Body of pancreas (tissue), 4 donors: Measurements from ENCODE around the gene PLAU. TPM values are rescaled to one million over a fixed set of nuclear protein-coding genes. Genes with fewer than 3 reads are reported as not detected.
A peak's percentile ranks its signal among the peaks of the same experiment; 100 is the strongest.

ENCODE experiments used
- ATAC-seq: fragments of 150-250 bp; one replicate; pipeline ENCODE4 v1.9.1; 2016
- DNase-seq, 4 donors: peaks; one replicate each; pipeline ENCODE4 v3.0.0-alpha.2; 2019
- H3K27ac ChIP-seq, 4 donors: fragments of 200-600 bp; sonication (generic); 1 replicate in 3 of 4; 2 replicates in 1 of 4; pipeline versions ENCODE4 v1.5.1 to v1.6.1; 2016 to 2019; ENCODE audit warnings: mild to moderate bottlenecking in 1 of 4, mixed read lengths in 1 of 4, moderate library complexity in 1 of 4
- H3K27me3 ChIP-seq, 2 donors: fragments of 200-600 bp; sonication (generic); one replicate each; pipeline ENCODE4 v1.6.0; 2016; ENCODE audit warnings: mild to moderate bottlenecking in 1 of 2
- H3K36me3 ChIP-seq, 2 donors: fragments of 200-600 bp; sonication (generic); replicated peaks in 1 of 2; 2 replicates each; pipeline ENCODE4 v1.5.1; 2016; ENCODE audit warnings: low read depth in 2 of 2; ENCODE audit not compliant: insufficient read depth in 1 of 2
- H3K4me1 ChIP-seq: fragments of 200-600 bp; sonication (generic); one replicate; pipeline ENCODE4 v1.6.0; 2016
- H3K4me3 ChIP-seq, 2 donors: fragments of 200-600 bp; sonication (generic); 1 replicate in 1 of 2; 2 replicates in 1 of 2; pipeline ENCODE4 v1.5.1; 2016 to 2019
- H3K9me3 ChIP-seq, 3 donors: fragments of 200-600 bp; sonication (generic); 1 replicate in 2 of 3; 2 replicates in 1 of 3; pipeline ENCODE4 v1.5.1; 2016
- POLR2A ChIP-seq, 3 donors: fragments of 450-650 bp; IDR thresholded peaks; one replicate each; pipeline ENCODE4 v1.6.1; 2016; ENCODE audit warnings: antibody characterized with exemption in 3 of 3, mild to moderate bottlenecking in 2 of 3
- WGBS, 2 donors: methylation state at CpG; one replicate each; pipeline ENCODE4 v1.1.5; 2017; 5-methylcytosine and 5-hydroxymethylcytosine counted together
- intact Hi-C: fragments of 100-400 bp; cut with DNase I; formaldehyde crosslinking; loops from one replicate; pipeline ENCODE4 v1.15.1; 2023
- total RNA-seq, 2 donors: library from RNA; depleted of rRNA; stranded (reverse); fragments of >200 nt; gene quantifications; one replicate each; pipeline ENCODE4 v1.1.0, GENCODE V29; 2016
- TF ChIP-seq, protein P1 (sequence below), 7 experiments: fragments of 450-650 bp in 4 of 7; fragments of 200-600 bp in 3 of 7; sonication (generic) in 3 of 7; IDR thresholded peaks; one replicate each; pipeline ENCODE4 v1.5.1; 2016 to 2019; ENCODE audit warnings: antibody characterized with exemption in 7 of 7

The PLAU gene
- total RNA-seq, 2 donors from 2014 or later = 1.6 to 4.3 TPM

DNA sequence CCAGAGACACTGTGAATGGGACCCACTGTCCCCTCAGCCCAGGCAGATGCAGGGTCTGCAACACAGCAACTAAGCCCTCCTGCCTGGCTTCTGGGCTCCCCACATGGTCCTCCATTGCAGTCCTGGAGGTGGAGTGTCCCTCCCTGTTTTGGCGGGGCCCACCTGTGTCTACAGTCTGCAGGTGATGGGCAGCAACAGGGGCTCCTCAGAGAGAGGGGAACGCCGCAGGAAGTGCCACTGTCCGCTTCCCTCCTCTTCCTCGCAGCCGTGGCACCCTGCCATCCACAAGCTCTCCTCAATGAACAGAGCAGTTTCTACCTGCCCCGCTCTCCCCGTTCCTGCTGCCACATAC is 45.8 kb upstream of the PLAU start:
- Histone ChIP-seq H3K36me3 (peaks cover 0 to 2% of the 10 kb centered on the region in 2 donors), H3K4me1 (no peaks in the 10 kb centered on the region), H3K9me3 (no peaks in the 10 kb centered on the region), H3K27me3 (no peaks in the 10 kb centered on the region), H3K27ac (no peak overlapping the region), H3K4me3 (no peak overlapping the region)
- intact Hi-C loops = no loop called here
- TF ChIP-seq, protein P1, sequence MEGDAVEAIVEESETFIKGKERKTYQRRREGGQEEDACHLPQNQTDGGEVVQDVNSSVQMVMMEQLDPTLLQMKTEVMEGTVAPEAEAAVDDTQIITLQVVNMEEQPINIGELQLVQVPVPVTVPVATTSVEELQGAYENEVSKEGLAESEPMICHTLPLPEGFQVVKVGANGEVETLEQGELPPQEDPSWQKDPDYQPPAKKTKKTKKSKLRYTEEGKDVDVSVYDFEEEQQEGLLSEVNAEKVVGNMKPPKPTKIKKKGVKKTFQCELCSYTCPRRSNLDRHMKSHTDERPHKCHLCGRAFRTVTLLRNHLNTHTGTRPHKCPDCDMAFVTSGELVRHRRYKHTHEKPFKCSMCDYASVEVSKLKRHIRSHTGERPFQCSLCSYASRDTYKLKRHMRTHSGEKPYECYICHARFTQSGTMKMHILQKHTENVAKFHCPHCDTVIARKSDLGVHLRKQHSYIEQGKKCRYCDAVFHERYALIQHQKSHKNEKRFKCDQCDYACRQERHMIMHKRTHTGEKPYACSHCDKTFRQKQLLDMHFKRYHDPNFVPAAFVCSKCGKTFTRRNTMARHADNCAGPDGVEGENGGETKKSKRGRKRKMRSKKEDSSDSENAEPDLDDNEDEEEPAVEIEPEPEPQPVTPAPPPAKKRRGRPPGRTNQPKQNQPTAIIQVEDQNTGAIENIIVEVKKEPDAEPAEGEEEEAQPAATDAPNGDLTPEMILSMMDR (IDR thresholded peaks at IDR 0.05) = no peak
- TF ChIP-seq POLR2A (IDR thresholded peaks at IDR 0.05) = no peak
- DNase-seq = no peak
- 84 to 91% methylated on average over 5 to 8 of the region's 8 CpGs for WGBS, 2 donors
- ATAC-seq = no peak

DNA sequence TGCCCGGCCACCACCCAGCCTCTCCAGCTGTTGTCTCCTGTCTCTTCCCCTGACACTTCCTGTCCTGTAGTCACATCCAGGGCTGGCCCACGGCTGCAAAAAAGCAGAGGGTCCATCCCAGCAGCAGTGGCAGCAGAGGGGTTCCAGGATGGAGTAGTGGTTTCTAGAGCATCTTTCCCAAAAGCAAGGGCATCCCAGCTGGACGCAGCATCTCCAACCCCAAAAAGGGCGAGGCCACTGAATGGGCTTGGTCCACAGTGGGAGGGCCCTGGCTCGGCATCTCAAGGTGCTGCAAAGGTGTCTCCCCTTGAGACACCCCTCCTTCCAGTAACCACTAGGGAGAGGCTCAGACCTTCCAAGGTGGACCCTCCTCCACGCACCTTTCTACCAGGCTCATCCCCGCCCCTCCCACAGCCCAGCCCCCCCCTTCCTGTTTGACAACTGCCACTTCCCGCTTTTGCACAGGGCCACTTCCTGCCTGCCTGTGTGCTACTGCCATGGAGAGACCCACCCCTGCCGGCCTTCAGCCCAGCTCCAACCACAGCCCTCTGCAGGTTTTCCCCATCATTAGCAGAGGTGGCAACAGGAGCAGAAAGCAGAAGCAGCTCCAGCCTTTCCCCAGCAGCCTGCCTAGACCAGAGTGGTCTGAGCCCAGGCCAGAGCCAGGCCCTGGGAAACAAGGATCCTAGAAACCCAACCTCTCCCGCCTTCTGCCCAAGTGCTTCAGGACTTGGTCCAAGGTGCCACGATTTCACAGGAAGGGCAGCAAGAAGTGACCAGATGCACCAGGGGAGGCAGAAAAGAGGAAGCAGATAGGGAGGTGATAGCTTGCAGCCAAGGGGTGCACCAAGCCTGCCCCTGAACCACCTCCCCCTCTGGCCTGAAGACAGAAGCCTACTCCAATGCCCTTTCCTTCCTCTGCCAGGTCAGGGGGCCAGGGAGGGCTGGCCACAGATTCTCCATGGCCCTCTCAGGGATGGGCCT is 45.2 kb upstream of the PLAU start:
- ATAC-seq = peak; percentile 39
- WGBS, 2 donors = 72 to 75% methylated on average over 11 of the region's 11 CpGs
- H3K4me1 ChIP-seq = no peaks in the 10 kb centered on the region
- no peak for TF ChIP-seq POLR2A (IDR thresholded peaks at IDR 0.05)
- TF ChIP-seq, protein P1 (IDR thresholded peaks at IDR 0.05) = no peak
- H3K4me3 ChIP-seq = no peak overlapping the region
- intact Hi-C loops = no loop called here
- H3K27me3 ChIP-seq = no peaks in the 10 kb centered on the region
- H3K9me3 ChIP-seq = no peaks in the 10 kb centered on the region
- peak in 1 of 4 donors; percentile 55 for DNase-seq
- no peaks in the 10 kb centered on the region for H3K36me3 ChIP-seq
- H3K27ac ChIP-seq = peak overlapping the region in 2 of 4 donors; percentile 8 to 53

DNA sequence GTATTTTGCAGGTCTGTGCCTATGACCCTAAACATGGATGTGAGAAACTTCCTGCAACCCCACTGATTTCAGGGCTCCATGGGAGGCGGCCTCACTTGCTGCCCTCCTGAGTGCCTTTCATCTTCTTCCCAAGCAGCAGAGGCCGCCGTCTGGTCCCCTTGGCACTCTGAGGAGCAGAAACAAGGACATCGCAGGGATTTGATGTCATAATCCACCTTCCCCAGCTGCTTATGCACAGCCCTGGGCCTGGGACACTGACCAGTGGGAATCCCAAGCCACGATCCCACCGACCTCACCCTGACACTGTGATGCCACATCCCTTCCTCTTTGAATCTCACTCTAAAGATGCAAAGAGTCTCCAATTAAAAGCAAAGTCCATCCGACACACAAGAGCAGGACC is 44.3 kb upstream of the PLAU start:
- 83 to 91% methylated on average over 7 of the region's 7 CpGs for WGBS, 2 donors
- intact Hi-C loops = no loop called here
- peak overlapping the region in 2 of 4 donors; percentile 5 to 53 for H3K27ac ChIP-seq

DNA sequence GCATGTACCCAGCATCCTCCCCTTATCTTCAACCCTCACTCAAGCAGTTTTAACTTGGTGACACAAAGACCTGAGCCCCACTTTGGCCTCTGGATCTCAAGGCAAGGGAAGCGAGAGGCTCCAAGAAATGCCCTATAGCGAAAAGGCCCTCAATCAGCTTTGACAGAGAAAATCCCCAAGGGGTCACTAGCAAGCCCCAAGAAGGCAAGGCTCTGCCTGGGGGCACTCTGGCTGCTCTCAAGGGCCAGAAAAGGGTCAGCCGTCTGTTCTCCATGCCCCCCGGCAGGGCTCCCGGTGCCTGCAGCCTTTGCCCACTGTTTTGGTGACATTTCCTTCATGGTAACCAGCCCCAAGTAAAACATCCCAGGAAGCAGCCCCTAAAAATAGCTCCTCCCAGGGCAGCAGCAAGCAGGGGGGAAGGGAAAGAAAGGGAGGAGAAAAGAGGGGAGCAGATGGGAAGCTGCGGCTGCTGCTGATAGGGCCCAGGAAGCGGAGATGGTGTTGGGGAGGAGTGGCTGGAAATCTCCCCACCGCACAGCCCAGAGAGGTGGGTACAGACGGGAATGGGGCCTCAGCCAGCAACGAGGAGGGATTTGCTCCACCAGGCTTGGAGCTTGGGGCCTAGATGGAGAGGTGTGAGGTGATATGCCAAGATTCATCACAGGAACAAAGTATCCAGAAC is 43.7 kb upstream of the PLAU start:
- Histone ChIP-seq H3K27me3 (no peaks in the 10 kb centered on the region), H3K9me3 (no peaks in the 10 kb centered on the region), H3K27ac (peak overlapping the region in 2 of 4 donors; percentile 5 to 53), H3K36me3 (no peaks in the 10 kb centered on the region), H3K4me3 (no peak overlapping the region), H3K4me1 (peaks cover 10% of the 10 kb centered on the region)
- DNase-seq (no peak), ATAC-seq (no peak)
- TF ChIP-seq POLR2A (IDR thresholded peaks at IDR 0.05) = no peak
- TF ChIP-seq, protein P1 (IDR thresholded peaks at IDR 0.05) = no peak
- intact Hi-C loops = no loop called here
- WGBS, 2 donors = 80 to 88% methylated on average over 10 of the region's 10 CpGs

More for the DNA sequence above, 44.3 kb upstream of the PLAU start:
- Histone ChIP-seq H3K9me3 (no peaks in the 10 kb centered on the region), H3K27me3 (no peaks in the 10 kb centered on the region), H3K4me1 (peaks cover 3% of the 10 kb centered on the region), H3K36me3 (no peaks in the 10 kb centered on the region), H3K4me3 (no peak overlapping the region)
- DNase-seq = no peak
- no peak for TF ChIP-seq POLR2A (IDR thresholded peaks at IDR 0.05)
- TF ChIP-seq, protein P1 (IDR thresholded peaks at IDR 0.05) = no peak
- no peak for ATAC-seq
